DOHH2 (cell line): ENCODE measurements around the gene PATL1.
A peak's percentile ranks its signal among the peaks of the same experiment; 100 is the strongest.

Source experiments
- H3F3A ChIP-seq: fragments of 200-600 bp; sonication (generic), shearing (Covaris generic); 2 replicates; pipeline ENCODE4 v1.6.0; 2016; ENCODE audit warnings: antibody characterized with exemption, mild to moderate bottlenecking; ENCODE audit not compliant: control insufficient read depth, insufficient read depth
- H3K27ac ChIP-seq: fragments of 200-600 bp; sonication (generic); 2 replicates; pipeline ENCODE4 v1.5.1; 2014; ENCODE audit warnings: low read depth, mild to moderate bottlenecking, low read length, moderate library complexity
- H3K27me3 ChIP-seq: fragments of 200-600 bp; sonication (generic); 2 replicates; pipeline ENCODE4 v1.6.1; 2014; ENCODE audit warnings: mild to moderate bottlenecking, low read length, mixed read lengths; ENCODE audit not compliant: control insufficient read depth
- H3K36me3 ChIP-seq: fragments of 200-600 bp; sonication (generic); 2 replicates; pipeline ENCODE4 v1.6.1; 2014; ENCODE audit warnings: mild to moderate bottlenecking, low read length, moderate library complexity, mixed read lengths; ENCODE audit not compliant: control insufficient read depth
- H3K4me1 ChIP-seq: fragments of 200-600 bp; sonication (generic); 2 replicates; pipeline ENCODE4 v1.6.1; 2014; ENCODE audit warnings: mild to moderate bottlenecking, low read length, mixed read lengths; ENCODE audit not compliant: control insufficient read depth
- H3K4me2 ChIP-seq: fragments of 200-600 bp; sonication (generic); 2 replicates; pipeline ENCODE4 v1.6.0; 2014; ENCODE audit warnings: mild to moderate bottlenecking, low read length, moderate library complexity
- H3K4me3 ChIP-seq: fragments of 200-600 bp; sonication (generic); 2 replicates; pipeline ENCODE4 v1.5.1; 2014; ENCODE audit warnings: mild to moderate bottlenecking, low read length, mixed read lengths
- H3K79me2 ChIP-seq: fragments of 200-600 bp; sonication (generic); 2 replicates; pipeline ENCODE4 v1.6.1; 2014; ENCODE audit warnings: mild to moderate bottlenecking, low read length, mixed read lengths; ENCODE audit not compliant: control insufficient read depth
- H3K9me2 ChIP-seq: fragments of 200-600 bp; sonication (generic); replicated peaks from 2 replicates; pipeline ENCODE4 v1.6.1; 2014; ENCODE audit warnings: mild to moderate bottlenecking, low read length, mixed read lengths; ENCODE audit not compliant: control insufficient read depth
- H3K9me3 ChIP-seq: fragments of 200-600 bp; sonication (generic); 2 replicates; pipeline ENCODE4 v1.6.1; 2014; ENCODE audit warnings: antibody characterized with exemption, low read length, mixed read lengths; ENCODE audit not compliant: control insufficient read depth, insufficient read depth
- H4K20me1 ChIP-seq: fragments of 200-600 bp; sonication (generic); 2 replicates; pipeline ENCODE4 v1.6.0; 2014; ENCODE audit warnings: low read depth, mild to moderate bottlenecking, antibody characterized with exemption, low read length, moderate library complexity; ENCODE audit not compliant: control insufficient read depth, insufficient read depth
- EZH2phosphoT487 ChIP-seq: fragments of 200-600 bp; sonication (generic); IDR thresholded peaks from 2 replicates; pipeline ENCODE4 v1.6.1; 2017; ENCODE audit warnings: borderline replicate concordance, mild to moderate bottlenecking, antibody characterized with exemption, low read length, moderate library complexity, mixed read lengths
- TF ChIP-seq, protein P1 (sequence below): fragments of 200-600 bp; sonication (generic); IDR thresholded peaks from one replicate; pipeline ENCODE4 v1.5.1; 2014; ENCODE audit warnings: antibody characterized with exemption, mild to moderate bottlenecking, low read depth, low read length; ENCODE audit not compliant: poor library complexity, severe bottlenecking

The PATL1 gene

DNA sequence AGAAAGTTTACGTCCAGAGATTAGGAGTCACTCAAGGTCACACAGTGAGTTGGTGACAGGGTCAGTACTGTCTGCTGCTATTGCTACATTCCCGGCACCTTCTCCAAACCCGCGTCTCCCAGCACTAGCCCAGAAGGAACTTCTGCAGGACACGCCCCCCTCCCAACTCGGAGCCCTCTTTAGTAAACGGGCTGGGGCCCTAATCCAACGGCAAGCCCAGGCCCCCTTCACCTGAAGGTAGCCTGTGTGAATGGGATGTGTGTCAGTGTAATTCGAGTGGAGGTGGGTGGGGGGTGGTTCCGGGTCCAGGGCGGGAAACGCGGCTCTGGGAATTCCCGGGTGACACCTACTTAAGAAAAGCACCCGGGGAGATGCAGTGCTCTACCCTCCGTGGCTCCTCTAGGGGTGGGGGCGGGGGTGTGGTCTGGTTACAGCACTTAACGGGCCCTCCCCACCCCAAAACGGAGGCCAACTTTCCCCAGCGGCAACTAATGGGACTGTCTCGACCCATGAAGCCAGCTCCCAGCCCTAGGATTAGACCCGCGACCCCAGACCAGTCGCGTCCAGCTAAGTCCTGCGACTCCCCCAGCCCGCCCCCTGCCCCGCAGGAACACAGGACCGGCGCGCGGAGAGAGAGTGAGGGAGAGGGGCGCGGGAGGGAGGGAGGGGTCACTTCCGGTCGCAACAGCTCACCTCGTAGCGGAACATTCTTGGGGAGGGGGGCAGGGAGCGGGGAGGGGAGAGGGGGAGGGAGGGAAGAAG lies 468 bp downstream of the PATL1 start:
- Histone ChIP-seq H3K27ac (peak overlapping the region; percentile 56), H3F3A (0 out of 2 replicates have a peak, but pooled peaks cover 2% of the 10 kb centered on the region), H3K4me2 (peak overlapping the region; percentile 77), H3K9me2 (no peaks in the 10 kb centered on the region), H3K9me3 (no peaks in the 10 kb centered on the region), H3K27me3 (no peaks in the 10 kb centered on the region), H3K79me2 (peaks cover 50% of the 10 kb centered on the region), H3K4me1 (peaks cover 27% of the 10 kb centered on the region), H3K36me3 (peaks cover 49% of the 10 kb centered on the region), H4K20me1 (no peaks in the 10 kb centered on the region; the same call in 1 of the 2 replicates), H3K4me3 (peak overlapping the region; percentile 79)
- TF ChIP-seq, protein P1, sequence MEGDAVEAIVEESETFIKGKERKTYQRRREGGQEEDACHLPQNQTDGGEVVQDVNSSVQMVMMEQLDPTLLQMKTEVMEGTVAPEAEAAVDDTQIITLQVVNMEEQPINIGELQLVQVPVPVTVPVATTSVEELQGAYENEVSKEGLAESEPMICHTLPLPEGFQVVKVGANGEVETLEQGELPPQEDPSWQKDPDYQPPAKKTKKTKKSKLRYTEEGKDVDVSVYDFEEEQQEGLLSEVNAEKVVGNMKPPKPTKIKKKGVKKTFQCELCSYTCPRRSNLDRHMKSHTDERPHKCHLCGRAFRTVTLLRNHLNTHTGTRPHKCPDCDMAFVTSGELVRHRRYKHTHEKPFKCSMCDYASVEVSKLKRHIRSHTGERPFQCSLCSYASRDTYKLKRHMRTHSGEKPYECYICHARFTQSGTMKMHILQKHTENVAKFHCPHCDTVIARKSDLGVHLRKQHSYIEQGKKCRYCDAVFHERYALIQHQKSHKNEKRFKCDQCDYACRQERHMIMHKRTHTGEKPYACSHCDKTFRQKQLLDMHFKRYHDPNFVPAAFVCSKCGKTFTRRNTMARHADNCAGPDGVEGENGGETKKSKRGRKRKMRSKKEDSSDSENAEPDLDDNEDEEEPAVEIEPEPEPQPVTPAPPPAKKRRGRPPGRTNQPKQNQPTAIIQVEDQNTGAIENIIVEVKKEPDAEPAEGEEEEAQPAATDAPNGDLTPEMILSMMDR: no peak
- no peak for TF ChIP-seq EZH2phosphoT487

DNA sequence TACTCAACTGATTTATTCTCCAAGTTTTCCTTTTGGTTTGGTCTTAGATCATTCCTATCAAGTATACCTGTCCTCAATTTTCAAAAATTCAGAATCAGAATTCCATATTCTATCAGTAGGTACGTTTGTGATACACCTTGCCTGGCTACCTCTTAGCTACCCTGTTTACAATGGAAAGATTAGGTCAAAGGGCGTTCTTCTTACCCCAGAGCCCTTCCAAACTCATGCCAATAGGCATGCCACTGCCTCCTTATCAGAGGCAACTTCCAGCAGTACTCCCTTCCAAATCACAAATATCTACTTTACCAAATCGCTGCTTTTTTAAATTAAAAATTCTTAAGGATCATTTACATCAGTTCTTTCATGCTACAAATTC lies 1.0 kb downstream of the PATL1 start:
- H3K4me3 ChIP-seq: peak overlapping the region; percentile 79
- peak overlapping the region; percentile 77 for H3K4me2 ChIP-seq
- no peaks in the 10 kb centered on the region for H3K9me3 ChIP-seq
- H3F3A ChIP-seq: 0 out of 2 replicates have a peak, but pooled peaks cover 2% of the 10 kb centered on the region
- H3K36me3 ChIP-seq: peaks cover 55% of the 10 kb centered on the region
- no peaks in the 10 kb centered on the region for H3K9me2 ChIP-seq
- peaks cover 55% of the 10 kb centered on the region for H3K79me2 ChIP-seq
- H3K27me3 ChIP-seq: no peaks in the 10 kb centered on the region
- H3K4me1 ChIP-seq: peaks cover 33% of the 10 kb centered on the region
- no peaks in the 10 kb centered on the region; the same call in 1 of the 2 replicates for H4K20me1 ChIP-seq
- no peak overlapping the region for H3K27ac ChIP-seq
- TF ChIP-seq, protein P1: no peak
- TF ChIP-seq EZH2phosphoT487: no peak

- Histone ChIP-seq H3K4me2 (peak overlapping the region; percentile 77), H3K36me3 (peaks cover 63% of the 10 kb centered on the region), H3K4me1 (peaks cover 33% of the 10 kb centered on the region), H3K27ac (no peak overlapping the region), H4K20me1 (no peaks in the 10 kb centered on the region; the same call in 1 of the 2 replicates), H3F3A (peaks cover 2% of the 10 kb centered on the region; the same call in 1 of the 2 replicates), H3K9me2 (no peaks in the 10 kb centered on the region), H3K4me3 (peak overlapping the region; percentile 79; the same call in 1 of the 2 replicates), H3K79me2 (peaks cover 63% of the 10 kb centered on the region), H3K27me3 (no peaks in the 10 kb centered on the region), H3K9me3 (no peaks in the 10 kb centered on the region)
- no peak for TF ChIP-seq EZH2phosphoT487
- TF ChIP-seq, protein P1: no peak
Observed at GRCh38 chr11:59666969-59667368, 1.9 kb downstream of the PATL1 start.
